ENCODE data around the gene GALNT17.

GALNT17 gene

GRCh38 chr7:71509381-71509780, 377.4 kb downstream of the GALNT17 start:
- H3K27me3 ChIP-seq (ENCODE audit: insufficient read depth, low read length): no peaks in the 10 kb centered on the region
- H2AFZ ChIP-seq (ENCODE audit: low read depth, low read length): no peak overlapping the region
- no peak overlapping the region for H3K4me3 ChIP-seq (ENCODE audit: low read length)
- H3K36me3 ChIP-seq (ENCODE audit: insufficient read depth, low read length): peaks cover 3% of the 10 kb centered on the region
- H3K4me1 ChIP-seq (ENCODE audit: insufficient read depth, low read length): peaks cover 14% of the 10 kb centered on the region
- H3K9me3 ChIP-seq (ENCODE audit: low read length): peaks cover 6% of the 10 kb centered on the region

GRCh38 chr7:71511361-71511807, 379.4 kb downstream of the GALNT17 start:
- peaks cover 3% of the 10 kb centered on the region for H3K36me3 ChIP-seq (ENCODE audit: insufficient read depth, low read length)
- peaks cover 14% of the 10 kb centered on the region for H3K4me1 ChIP-seq (ENCODE audit: insufficient read depth, low read length)

GRCh38 chr7:71517940-71518699, 386.2 kb downstream of the GALNT17 start:
- no peak overlapping the region for H2AFZ ChIP-seq (ENCODE audit: low read depth, low read length)
- H3K4me1 ChIP-seq (ENCODE audit: insufficient read depth, low read length): no peaks in the 10 kb centered on the region
- H3K9me3 ChIP-seq (ENCODE audit: low read length): peaks cover 38% of the 10 kb centered on the region
- H3K4me3 ChIP-seq (ENCODE audit: low read length): no peak overlapping the region
- no peaks in the 10 kb centered on the region for H3K27me3 ChIP-seq (ENCODE audit: insufficient read depth, low read length)
- H3K36me3 ChIP-seq (ENCODE audit: insufficient read depth, low read length): peaks cover 6% of the 10 kb centered on the region

More at GRCh38 chr7:71511361-71511807, 379.4 kb downstream of the GALNT17 start:
- H3K27me3 ChIP-seq (ENCODE audit: insufficient read depth, low read length): no peaks in the 10 kb centered on the region
- H3K9me3 ChIP-seq (ENCODE audit: low read length): peaks cover 15% of the 10 kb centered on the region
- H3K4me3 ChIP-seq (ENCODE audit: low read length): no peak overlapping the region
- no peak overlapping the region for H2AFZ ChIP-seq (ENCODE audit: low read depth, low read length)

- Histone ChIP-seq H3K4me3 (ENCODE audit: low read length) (no peak overlapping the region), H3K27me3 (ENCODE audit: insufficient read depth, low read length) (no peaks in the 10 kb centered on the region), H2AFZ (ENCODE audit: low read depth, low read length) (no peak overlapping the region), H3K9me3 (ENCODE audit: low read length) (peaks cover 36% of the 10 kb centered on the region), H3K36me3 (ENCODE audit: insufficient read depth, low read length) (peaks cover 6% of the 10 kb centered on the region), H3K4me1 (ENCODE audit: insufficient read depth, low read length) (no peaks in the 10 kb centered on the region)
Observed at GRCh38 chr7:71518880-71519279, 386.9 kb downstream of the GALNT17 start.

GRCh38 chr7:71521506-71521905, 389.6 kb downstream of the GALNT17 start:
- H3K9me3 ChIP-seq (ENCODE audit: low read length): peaks cover 22% of the 10 kb centered on the region
- H3K36me3 ChIP-seq (ENCODE audit: insufficient read depth, low read length): peaks cover 9% of the 10 kb centered on the region
- H3K27me3 ChIP-seq (ENCODE audit: insufficient read depth, low read length): no peaks in the 10 kb centered on the region

GRCh38 chr7:71526106-71526505, 394.2 kb downstream of the GALNT17 start:
- peaks cover 9% of the 10 kb centered on the region for H3K9me3 ChIP-seq (ENCODE audit: low read length)
- no peak overlapping the region for H3K4me3 ChIP-seq (ENCODE audit: low read length)
- no peaks in the 10 kb centered on the region for H3K27me3 ChIP-seq (ENCODE audit: insufficient read depth, low read length)
- peaks cover 3% of the 10 kb centered on the region for H3K36me3 ChIP-seq (ENCODE audit: insufficient read depth, low read length)
- H3K4me1 ChIP-seq (ENCODE audit: insufficient read depth, low read length): no peaks in the 10 kb centered on the region
- no peak overlapping the region for H2AFZ ChIP-seq (ENCODE audit: low read depth, low read length)

More at GRCh38 chr7:71521506-71521905, 389.6 kb downstream of the GALNT17 start:
- Histone ChIP-seq H3K4me3 (ENCODE audit: low read length) (no peak overlapping the region), H2AFZ (ENCODE audit: low read depth, low read length) (no peak overlapping the region), H3K4me1 (ENCODE audit: insufficient read depth, low read length) (no peaks in the 10 kb centered on the region)

GRCh38 chr7:71527213-71527612, 395.3 kb downstream of the GALNT17 start:
- no peaks in the 10 kb centered on the region for H3K4me1 ChIP-seq (ENCODE audit: insufficient read depth, low read length)
- no peaks in the 10 kb centered on the region for H3K27me3 ChIP-seq (ENCODE audit: insufficient read depth, low read length)
- no peak overlapping the region for H2AFZ ChIP-seq (ENCODE audit: low read depth, low read length)
- no peak overlapping the region for H3K4me3 ChIP-seq (ENCODE audit: low read length)
- peaks cover 4% of the 10 kb centered on the region for H3K9me3 ChIP-seq (ENCODE audit: low read length)
- peaks cover 3% of the 10 kb centered on the region for H3K36me3 ChIP-seq (ENCODE audit: insufficient read depth, low read length)

- Histone ChIP-seq H3K4me3 (ENCODE audit: low read length) (no peak overlapping the region), H3K27me3 (ENCODE audit: insufficient read depth, low read length) (no peaks in the 10 kb centered on the region), H2AFZ (ENCODE audit: low read depth, low read length) (no peak overlapping the region), H3K36me3 (ENCODE audit: insufficient read depth, low read length) (no peaks in the 10 kb centered on the region), H3K9me3 (ENCODE audit: low read length) (no peaks in the 10 kb centered on the region), H3K4me1 (ENCODE audit: insufficient read depth, low read length) (no peaks in the 10 kb centered on the region)
Observed at GRCh38 chr7:71535616-71536015, 403.7 kb downstream of the GALNT17 start.

GRCh38 chr7:71538210-71538609, 406.3 kb downstream of the GALNT17 start:
- Histone ChIP-seq H3K27me3 (ENCODE audit: insufficient read depth, low read length) (no peaks in the 10 kb centered on the region), H3K36me3 (ENCODE audit: insufficient read depth, low read length) (no peaks in the 10 kb centered on the region), H3K4me3 (ENCODE audit: low read length) (no peak overlapping the region), H2AFZ (ENCODE audit: low read depth, low read length) (no peak overlapping the region), H3K4me1 (ENCODE audit: insufficient read depth, low read length) (peaks cover 15% of the 10 kb centered on the region), H3K9me3 (ENCODE audit: low read length) (no peaks in the 10 kb centered on the region)

GRCh38 chr7:71539615-71540014, 407.7 kb downstream of the GALNT17 start:
- peaks cover 18% of the 10 kb centered on the region for H3K4me1 ChIP-seq (ENCODE audit: insufficient read depth, low read length)
- H3K4me3 ChIP-seq (ENCODE audit: low read length): no peak overlapping the region
- no peaks in the 10 kb centered on the region for H3K27me3 ChIP-seq (ENCODE audit: insufficient read depth, low read length)
- H3K36me3 ChIP-seq (ENCODE audit: insufficient read depth, low read length): no peaks in the 10 kb centered on the region
- no peak overlapping the region for H2AFZ ChIP-seq (ENCODE audit: low read depth, low read length)
- no peaks in the 10 kb centered on the region for H3K9me3 ChIP-seq (ENCODE audit: low read length)

- no peak overlapping the region for H3K4me3 ChIP-seq (ENCODE audit: low read length)
- peaks cover 2% of the 10 kb centered on the region for H3K9me3 ChIP-seq (ENCODE audit: low read length)
- H3K4me1 ChIP-seq (ENCODE audit: insufficient read depth, low read length): peaks cover 18% of the 10 kb centered on the region
- no peaks in the 10 kb centered on the region for H3K36me3 ChIP-seq (ENCODE audit: insufficient read depth, low read length)
- no peak overlapping the region for H2AFZ ChIP-seq (ENCODE audit: low read depth, low read length)
- no peaks in the 10 kb centered on the region for H3K27me3 ChIP-seq (ENCODE audit: insufficient read depth, low read length)
Observed at GRCh38 chr7:71541707-71542353, 409.9 kb downstream of the GALNT17 start.

- Histone ChIP-seq H3K4me3 (ENCODE audit: low read length) (no peak overlapping the region), H3K9me3 (ENCODE audit: low read length) (peaks cover 2% of the 10 kb centered on the region), H3K27me3 (ENCODE audit: insufficient read depth, low read length) (no peaks in the 10 kb centered on the region), H2AFZ (ENCODE audit: low read depth, low read length) (no peak overlapping the region), H3K4me1 (ENCODE audit: insufficient read depth, low read length) (peaks cover 18% of the 10 kb centered on the region), H3K36me3 (ENCODE audit: insufficient read depth, low read length) (no peaks in the 10 kb centered on the region)
Observed at GRCh38 chr7:71543396-71543795, 411.5 kb downstream of the GALNT17 start.

- no peak overlapping the region for H3K4me3 ChIP-seq (ENCODE audit: low read length)
- peaks cover 4% of the 10 kb centered on the region for H3K9me3 ChIP-seq (ENCODE audit: low read length)
- H2AFZ ChIP-seq (ENCODE audit: low read depth, low read length): no peak overlapping the region
- H3K4me1 ChIP-seq (ENCODE audit: insufficient read depth, low read length): peaks cover 18% of the 10 kb centered on the region
- no peaks in the 10 kb centered on the region for H3K36me3 ChIP-seq (ENCODE audit: insufficient read depth, low read length)
- H3K27me3 ChIP-seq (ENCODE audit: insufficient read depth, low read length): no peaks in the 10 kb centered on the region
Observed at GRCh38 chr7:71544816-71545215, 412.9 kb downstream of the GALNT17 start.

Data from neuron (in vitro differentiated cells).